ENCODE data around the gene NKX2-4.
"Not testable (repeated sequence)": the region's sequence is repeated elsewhere in the genome, so short reads cannot be mapped to it uniquely, and the experiment has no call there.

The NKX2-4 gene

GRCh38 chr20:21397341-21398108, at the start of gene NKX2-4:
TSS of gene NKX2-4 (minus strand) at chr20:21397526. CDS start at chr20:21397399, 127 bp downstream.
- no peak for DNase-seq (ENCODE audit: low read depth in 4 of 4, low spot score in 1 of 4)

- DNase-seq (ENCODE audit: low read depth in 4 of 4, low spot score in 1 of 4), result no peak
These were observed 40.5 kb upstream of the NKX2-4 start for GRCh38 chr20:21437816-21438215.

- DNase-seq (ENCODE audit: low read depth in 4 of 4, low spot score in 1 of 4), result no peak
These were observed 39.9 kb upstream of the NKX2-4 start for GRCh38 chr20:21437248-21437647.

GRCh38 chr20:21436205-21436604, 38.9 kb upstream of the NKX2-4 start:
- no peak for DNase-seq (ENCODE audit: low read depth in 4 of 4, low spot score in 1 of 4)

GRCh38 chr20:21435576-21435975, 38.2 kb upstream of the NKX2-4 start:
- DNase-seq (ENCODE audit: low read depth in 4 of 4, low spot score in 1 of 4), result no peak

GRCh38 chr20:21433329-21433890, 36.1 kb upstream of the NKX2-4 start:
- DNase-seq (ENCODE audit: low read depth in 4 of 4, low spot score in 1 of 4), result no peak

- no peak for DNase-seq (ENCODE audit: low read depth in 4 of 4, low spot score in 1 of 4)
These were observed 35.6 kb upstream of the NKX2-4 start for GRCh38 chr20:21432911-21433310.

- no peak for DNase-seq (ENCODE audit: low read depth in 4 of 4, low spot score in 1 of 4)
These were observed 32.7 kb upstream of the NKX2-4 start for GRCh38 chr20:21430020-21430419.

- no peak for DNase-seq (ENCODE audit: low read depth in 4 of 4, low spot score in 1 of 4)
These were observed 27.5 kb upstream of the NKX2-4 start for GRCh38 chr20:21424846-21425245.

- not testable (repeated sequence) for DNase-seq (ENCODE audit: low read depth in 4 of 4, low spot score in 1 of 4)
These were observed 26.4 kb upstream of the NKX2-4 start for GRCh38 chr20:21423712-21424111.

GRCh38 chr20:21421601-21422236, 24.4 kb upstream of the NKX2-4 start:
- no peak for DNase-seq (ENCODE audit: low read depth in 4 of 4, low spot score in 1 of 4)

- not testable (repeated sequence) for DNase-seq (ENCODE audit: low read depth in 4 of 4, low spot score in 1 of 4)
These were observed 21.8 kb upstream of the NKX2-4 start for GRCh38 chr20:21419147-21419546.

- DNase-seq (ENCODE audit: low read depth in 4 of 4, low spot score in 1 of 4), result not testable (repeated sequence)
These were observed 16.7 kb upstream of the NKX2-4 start for GRCh38 chr20:21413996-21414395.

- DNase-seq (ENCODE audit: low read depth in 4 of 4, low spot score in 1 of 4), result no peak
These were observed 14.4 kb upstream of the NKX2-4 start for GRCh38 chr20:21411725-21412124.

GRCh38 chr20:21399005-21399475, 1.7 kb upstream of the NKX2-4 start:
- no peak for DNase-seq (ENCODE audit: low read depth in 4 of 4, low spot score in 1 of 4)

- no peak for DNase-seq (ENCODE audit: low read depth in 4 of 4, low spot score in 1 of 4)
These were observed 1.0 kb upstream of the NKX2-4 start for GRCh38 chr20:21398109-21399004.

- no peak for DNase-seq (ENCODE audit: low read depth in 4 of 4, low spot score in 1 of 4)
These were observed 556 bp downstream of the NKX2-4 start for GRCh38 chr20:21396599-21397340.

- no peak for DNase-seq (ENCODE audit: low read depth in 4 of 4, low spot score in 1 of 4)
These were observed 1.4 kb downstream of the NKX2-4 start for GRCh38 chr20:21395666-21396598.

GRCh38 chr20:21395051-21395665, 2.2 kb downstream of the NKX2-4 start:
- no peak for DNase-seq (ENCODE audit: low read depth in 4 of 4, low spot score in 1 of 4)

Measured in stimulated activated CD4-positive, alpha-beta T cell treated with anti-CD3 and anti-CD28 coated beads, Interleukin-1b, Interleukin-23, amount 100 ng/mL, for 24 hours (primary cell).